GM18517 (cell line): ENCODE results near the gene SLC25A2.
"Not testable (repeated sequence)": the region's sequence is repeated elsewhere in the genome, so short reads cannot be mapped to it uniquely, and the experiment has no call there.

Source experiments
- ATAC-seq: cut with Tn5 transposase; IDR thresholded peaks from one replicate; pipeline ENCODE4 v1.9.1; 2021; ENCODE audit warnings: mild to moderate bottlenecking, moderate library complexity; ENCODE audit not compliant: unreplicated experiment

Gene SLC25A2

DNA sequence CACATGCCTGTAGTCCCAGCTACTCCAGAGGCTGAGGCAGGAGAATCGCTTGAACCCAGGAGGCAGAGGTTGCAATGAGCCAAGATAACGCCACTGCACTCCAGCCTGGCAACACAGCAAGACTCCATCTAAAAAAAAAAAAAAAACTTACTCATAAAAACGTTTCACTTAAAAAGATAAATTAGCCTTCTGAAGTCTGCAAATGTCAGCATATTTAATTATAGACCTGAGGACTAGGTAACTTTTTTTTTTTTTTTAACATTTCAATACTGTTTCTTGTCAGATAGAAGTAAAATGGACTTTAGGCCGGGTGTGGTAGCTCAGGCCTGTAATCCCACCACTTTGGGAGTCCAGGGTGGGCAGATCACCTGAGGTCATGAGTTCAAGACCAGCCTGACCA lies 13.1 kb upstream of the SLC25A2 start:
- ATAC-seq = not testable (repeated sequence)

- ATAC-seq = no peak
Measured at GRCh38 chr5:141313711-141314110, 9.9 kb upstream of the SLC25A2 start.

GRCh38 chr5:141306630-141307029 lies 2.8 kb upstream of the SLC25A2 start:
- ATAC-seq = no peak

- no peak for ATAC-seq
Measured at GRCh38 chr5:141298376-141298775, 5.5 kb downstream of the SLC25A2 start.

GRCh38 chr5:141272906-141273305 lies 30.9 kb downstream of the SLC25A2 start:
- ATAC-seq = no peak

DNA sequence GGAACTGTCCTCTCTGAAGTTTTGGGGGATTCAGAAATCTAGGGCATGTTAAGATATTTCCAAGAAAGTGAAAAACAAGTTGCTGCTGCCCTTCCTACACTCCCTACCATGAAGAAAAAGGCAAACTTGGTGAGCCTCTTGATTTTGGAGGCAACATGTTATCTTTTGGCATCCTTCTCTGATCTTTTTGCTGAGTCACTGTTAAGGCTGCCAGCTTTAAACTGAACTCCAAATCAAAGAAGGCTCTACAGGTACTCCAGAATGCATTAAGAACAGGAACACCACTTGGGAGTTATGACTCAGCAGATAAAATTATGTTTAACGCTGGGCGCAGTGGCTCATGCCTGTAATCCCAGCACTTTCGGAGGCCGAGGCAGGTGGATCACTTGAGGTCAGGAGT lies 34.7 kb downstream of the SLC25A2 start:
- no peak for ATAC-seq

DNA sequence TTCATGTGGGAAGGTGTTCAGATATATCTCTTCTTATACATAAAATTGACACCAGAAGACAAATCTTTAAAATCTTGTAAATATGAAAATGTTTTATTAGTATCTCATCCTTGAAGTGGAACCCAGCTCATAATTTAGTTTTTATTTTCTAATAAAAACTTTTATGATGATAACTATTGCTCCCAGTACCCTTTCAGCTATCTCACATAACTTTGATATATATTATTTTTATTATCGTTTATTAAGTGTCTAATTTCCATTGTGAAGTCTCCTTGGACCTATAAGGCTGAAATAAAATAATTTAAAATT lies 42.7 kb downstream of the SLC25A2 start:
- no peak for ATAC-seq

DNA sequence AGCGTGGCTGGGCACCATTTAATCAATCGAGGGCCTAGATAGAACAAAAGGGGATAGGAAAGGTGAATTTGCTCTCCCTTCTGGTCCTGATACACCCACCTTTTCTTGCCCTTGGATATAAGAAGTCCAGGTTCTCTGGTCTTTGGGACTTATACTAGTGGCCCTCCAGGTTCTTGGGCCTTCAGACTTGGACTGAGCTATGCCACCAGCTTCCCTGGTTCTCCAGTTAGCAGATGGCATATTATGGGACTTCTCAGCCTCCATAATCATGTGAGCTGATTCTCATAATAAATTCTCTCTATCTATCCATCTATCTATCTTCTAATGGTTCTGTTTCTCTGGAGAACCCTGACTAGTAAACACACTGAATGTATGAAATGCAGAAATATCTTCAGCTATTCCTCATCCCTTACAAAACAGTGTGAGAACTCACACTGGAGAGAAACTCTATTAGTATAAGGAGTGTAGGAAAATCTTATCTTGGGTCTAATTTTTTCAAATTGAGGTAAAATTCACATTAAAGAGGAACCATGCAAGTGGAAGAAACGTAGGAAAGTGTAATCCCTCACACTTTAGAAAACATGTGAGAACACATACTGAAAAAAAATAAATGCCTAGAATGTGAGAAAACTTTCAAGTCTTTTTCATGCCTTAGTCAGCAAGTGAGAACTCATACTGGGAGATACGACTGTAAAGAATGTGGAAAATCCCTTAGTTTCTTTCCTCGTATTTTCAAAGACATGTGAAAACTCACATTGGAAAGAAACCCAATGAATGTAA lies 43.2 kb downstream of the SLC25A2 start:
- ATAC-seq = no peak

DNA sequence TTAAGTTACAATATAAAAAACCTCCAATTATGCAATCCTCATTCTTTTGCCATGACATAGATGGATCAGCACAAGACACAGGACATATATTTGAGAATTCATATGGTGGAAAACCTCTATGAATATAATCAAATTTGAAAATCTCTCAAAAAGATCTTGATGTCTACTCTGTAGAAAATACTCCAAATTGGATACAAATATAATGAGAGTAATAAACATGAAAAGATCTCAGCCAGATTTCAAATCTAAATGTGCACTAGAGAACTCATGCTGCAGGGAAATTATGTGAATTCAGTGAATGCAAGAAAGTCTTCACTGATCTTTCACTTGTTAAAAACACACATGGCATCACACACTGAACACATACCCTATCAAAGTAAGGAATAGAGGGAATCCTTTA lies 44.9 kb downstream of the SLC25A2 start:
- ATAC-seq = no peak

- no peak for ATAC-seq
Measured at GRCh38 chr5:141258464-141258863, 45.4 kb downstream of the SLC25A2 start.
